ENCODE measurements around the gene HEXA.

Gene HEXA

GRCh38 chr15:72375501-72375845 lies 341 bp downstream of the HEXA start:
- DNase-seq (ENCODE audit: low read depth): no peak

GRCh38 chr15:72372361-72372760 lies 3.5 kb downstream of the HEXA start:
- DNase-seq (ENCODE audit: low read depth): no peak

- DNase-seq (ENCODE audit: low read depth): no peak
These were observed 5.8 kb downstream of the HEXA start for GRCh38 chr15:72369964-72370363.

- no peak for DNase-seq (ENCODE audit: low read depth)
These were observed 6.9 kb downstream of the HEXA start for GRCh38 chr15:72368899-72369298.

GRCh38 chr15:72368325-72368724 lies 7.5 kb downstream of the HEXA start:
- no peak for DNase-seq (ENCODE audit: low read depth)

GRCh38 chr15:72365844-72366243 lies 10.0 kb downstream of the HEXA start:
- DNase-seq (ENCODE audit: low read depth): no peak

GRCh38 chr15:72361176-72361575 lies 14.6 kb downstream of the HEXA start:
- DNase-seq (ENCODE audit: low read depth): no peak

- DNase-seq (ENCODE audit: low read depth): no peak
These were observed 17.1 kb downstream of the HEXA start for GRCh38 chr15:72358650-72359171.

GRCh38 chr15:72358121-72358520 lies 17.7 kb downstream of the HEXA start:
- no peak for DNase-seq (ENCODE audit: low read depth)

- no peak for DNase-seq (ENCODE audit: low read depth)
These were observed 21.3 kb downstream of the HEXA start for GRCh38 chr15:72354496-72354895.

GRCh38 chr15:72353266-72353665 lies 22.5 kb downstream of the HEXA start:
- no peak for DNase-seq (ENCODE audit: low read depth)

- no peak for DNase-seq (ENCODE audit: low read depth)
These were observed 30.0 kb downstream of the HEXA start for GRCh38 chr15:72345806-72346205.

- no peak for DNase-seq (ENCODE audit: low read depth)
These were observed 30.5 kb downstream of the HEXA start for GRCh38 chr15:72345280-72345679.

GRCh38 chr15:72344602-72345001 lies 31.2 kb downstream of the HEXA start:
- DNase-seq (ENCODE audit: low read depth): no peak

GRCh38 chr15:72342385-72342784 lies 33.4 kb downstream of the HEXA start:
- DNase-seq (ENCODE audit: low read depth): peak; percentile 9

GRCh38 chr15:72341361-72341760 lies 34.5 kb downstream of the HEXA start:
- no peak for DNase-seq (ENCODE audit: low read depth)

GRCh38 chr15:72340366-72340765 lies 35.4 kb downstream of the HEXA start:
- DNase-seq (ENCODE audit: low read depth): no peak

- DNase-seq (ENCODE audit: low read depth): no peak
These were observed 36.0 kb downstream of the HEXA start for GRCh38 chr15:72339777-72340177.

- DNase-seq (ENCODE audit: low read depth): no peak
These were observed 37.0 kb downstream of the HEXA start for GRCh38 chr15:72338617-72339321.

GRCh38 chr15:72338148-72338547 lies 37.7 kb downstream of the HEXA start:
- no peak for DNase-seq (ENCODE audit: low read depth)

- DNase-seq (ENCODE audit: low read depth): no peak
These were observed 41.0 kb downstream of the HEXA start for GRCh38 chr15:72334842-72335241.

GRCh38 chr15:72331021-72331420 lies 44.8 kb downstream of the HEXA start:
- DNase-seq (ENCODE audit: low read depth): no peak

- no peak for DNase-seq (ENCODE audit: low read depth)
These were observed 52.1 kb downstream of the HEXA start for GRCh38 chr15:72323752-72324151.

GRCh38 chr15:72319985-72320671 lies 55.7 kb downstream of the HEXA start, which contains the start of gene CELF6:
Gene CELF6 (minus strand): TSS chr15:72320157. CDS start chr15:72319874, 283 bp downstream.
- peak; percentile 74 for DNase-seq (ENCODE audit: low read depth)
